Esophagus squamous epithelium (tissue), 4 donors: ENCODE measurements around the gene PRKCA.

Experiments
- POLR2A ChIP-seq, 4 donors: fragments of 450-650 bp; IDR thresholded peaks; one replicate each; pipeline ENCODE4 v1.6.1; 2017; ENCODE audit warnings: antibody characterized with exemption in 4 of 4, mild to moderate bottlenecking in 4 of 4, moderate library complexity in 3 of 4
- TF ChIP-seq, protein P1 (sequence below), 6 experiments: fragments of 450-650 bp in 4 of 6; fragments of 200-600 bp in 2 of 6; sonication (generic) in 2 of 6; IDR thresholded peaks; one replicate each; pipeline ENCODE4 v1.5.1; 2016 to 2019; ENCODE audit warnings: antibody characterized with exemption in 6 of 6, mild to moderate bottlenecking in 4 of 6, moderate library complexity in 4 of 6

DNA sequence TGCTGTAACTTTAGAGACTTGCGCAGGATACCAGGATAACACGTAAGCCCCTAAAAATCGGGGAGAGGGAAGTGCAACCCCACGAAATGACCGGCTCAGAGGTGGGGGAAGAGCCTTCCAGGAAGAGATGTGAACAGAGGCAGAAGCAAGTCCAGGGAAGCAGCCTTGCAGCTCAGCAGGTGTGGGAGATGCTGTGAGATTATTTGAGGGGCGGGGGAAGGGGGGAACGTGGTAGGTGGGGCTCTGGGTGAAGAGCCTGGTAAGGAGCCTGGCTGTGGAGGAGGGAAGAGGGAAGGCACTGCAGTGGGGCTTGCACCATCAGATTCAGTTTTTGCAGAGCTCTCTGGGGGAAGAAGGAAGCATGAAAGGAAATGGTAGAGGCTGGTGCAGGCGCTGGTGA lies 437.1 kb downstream of the PRKCA start:
- TF ChIP-seq, protein P1, sequence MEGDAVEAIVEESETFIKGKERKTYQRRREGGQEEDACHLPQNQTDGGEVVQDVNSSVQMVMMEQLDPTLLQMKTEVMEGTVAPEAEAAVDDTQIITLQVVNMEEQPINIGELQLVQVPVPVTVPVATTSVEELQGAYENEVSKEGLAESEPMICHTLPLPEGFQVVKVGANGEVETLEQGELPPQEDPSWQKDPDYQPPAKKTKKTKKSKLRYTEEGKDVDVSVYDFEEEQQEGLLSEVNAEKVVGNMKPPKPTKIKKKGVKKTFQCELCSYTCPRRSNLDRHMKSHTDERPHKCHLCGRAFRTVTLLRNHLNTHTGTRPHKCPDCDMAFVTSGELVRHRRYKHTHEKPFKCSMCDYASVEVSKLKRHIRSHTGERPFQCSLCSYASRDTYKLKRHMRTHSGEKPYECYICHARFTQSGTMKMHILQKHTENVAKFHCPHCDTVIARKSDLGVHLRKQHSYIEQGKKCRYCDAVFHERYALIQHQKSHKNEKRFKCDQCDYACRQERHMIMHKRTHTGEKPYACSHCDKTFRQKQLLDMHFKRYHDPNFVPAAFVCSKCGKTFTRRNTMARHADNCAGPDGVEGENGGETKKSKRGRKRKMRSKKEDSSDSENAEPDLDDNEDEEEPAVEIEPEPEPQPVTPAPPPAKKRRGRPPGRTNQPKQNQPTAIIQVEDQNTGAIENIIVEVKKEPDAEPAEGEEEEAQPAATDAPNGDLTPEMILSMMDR (IDR thresholded peaks at IDR 0.05): no peak
- no peak for TF ChIP-seq POLR2A (IDR thresholded peaks at IDR 0.05)
